Stimulated activated CD8-positive, alpha-beta memory T cell treated with anti-CD3 and anti-CD28 coated beads, Interleukin-15, amount 100 ng/mL, for 4 hours (primary cell): ENCODE measurements around the gene ERICH4.
"Not testable (repeated sequence)": the region's sequence is repeated elsewhere in the genome, so short reads cannot be mapped to it uniquely, and the experiment has no call there.

Experiments
- DNase-seq, 2 donors: peaks; one replicate each; pipeline ENCODE4 v3.0.0-alpha.2; 2020; ENCODE audit warnings: low read depth in 2 of 2

ERICH4 gene

DNA sequence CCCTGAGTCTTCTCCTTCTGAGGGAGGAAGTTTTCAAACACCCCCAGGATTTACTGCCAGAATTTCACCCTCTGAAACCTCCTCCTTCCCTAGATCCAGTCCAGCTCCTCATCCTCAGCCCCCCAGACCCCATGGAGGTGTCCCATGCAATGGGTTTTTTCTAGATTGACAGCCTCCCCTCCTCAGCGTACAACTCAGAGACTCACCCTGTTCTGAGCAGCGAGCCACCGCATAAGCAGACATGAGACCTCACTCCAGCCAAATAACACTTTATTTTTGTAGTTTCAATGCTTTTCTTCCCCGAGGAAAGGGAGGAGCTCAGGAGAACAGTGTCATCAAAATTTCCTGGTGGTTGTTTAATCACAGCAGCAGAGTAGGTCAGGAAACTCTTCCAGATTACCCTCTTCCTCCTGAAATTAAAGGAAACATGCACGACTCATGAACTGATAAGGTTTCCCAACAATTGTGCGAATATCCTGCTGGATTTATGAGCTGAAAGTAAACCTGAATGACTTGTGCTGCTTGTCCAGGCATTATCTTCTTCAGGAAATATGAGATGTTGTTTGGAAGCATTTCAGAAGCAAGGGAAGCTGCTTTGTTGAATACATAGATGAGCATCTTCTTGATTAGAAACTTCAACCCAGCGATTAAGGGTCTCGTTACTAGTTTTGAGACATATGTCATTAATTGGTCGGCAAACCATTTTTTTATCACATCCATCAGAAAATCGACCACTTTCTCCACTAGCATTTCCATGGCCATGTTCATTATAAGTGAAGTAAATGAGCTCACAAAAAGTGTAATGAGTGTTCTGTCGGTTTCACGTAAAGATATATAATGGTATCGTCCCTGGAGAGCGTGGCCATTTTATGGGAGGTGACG, 36.2 kb downstream of the ERICH4 start:
- no peak for DNase-seq

DNA sequence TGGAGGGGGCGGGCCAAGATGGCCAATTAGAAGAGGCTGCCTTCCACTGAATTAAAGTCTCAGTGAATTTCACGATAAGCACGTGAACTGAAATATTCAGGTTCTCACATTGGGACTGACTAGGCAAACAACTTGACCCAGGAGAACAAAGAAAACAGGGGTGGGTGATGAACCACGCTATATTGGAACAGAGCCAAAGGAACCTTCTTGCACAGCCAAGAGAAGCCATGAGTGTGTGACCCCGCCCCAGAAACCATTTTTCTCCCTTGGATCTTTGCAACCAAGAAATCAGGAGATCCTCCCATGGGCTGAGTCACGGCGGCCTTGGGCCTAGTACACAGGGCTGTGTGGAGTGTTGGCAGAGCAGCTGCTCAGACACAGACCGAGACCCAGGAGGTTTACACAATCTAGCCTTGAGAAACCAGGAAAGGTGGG, 36.8 kb downstream of the ERICH4 start:
- DNase-seq = no peak

DNA sequence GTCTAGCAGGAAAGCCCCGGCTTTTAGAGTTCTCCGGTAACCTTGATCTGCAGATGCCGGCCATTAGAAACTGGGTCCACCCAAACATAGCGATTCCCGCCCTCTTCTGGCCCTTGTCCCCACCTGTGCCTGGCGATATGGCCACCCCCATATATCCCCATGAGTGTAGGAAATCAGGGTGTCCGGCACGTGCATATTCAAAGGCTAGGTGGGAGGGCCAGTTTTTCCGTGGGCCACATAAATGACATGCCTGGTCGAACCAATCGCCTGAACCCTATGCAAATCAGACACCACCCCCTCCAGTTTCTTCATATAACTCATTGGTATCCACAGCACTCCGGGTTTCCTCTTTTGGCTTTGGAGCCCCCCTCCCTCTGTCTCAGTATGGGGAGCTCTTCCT, 37.4 kb downstream of the ERICH4 start:
- DNase-seq = no peak

DNA sequence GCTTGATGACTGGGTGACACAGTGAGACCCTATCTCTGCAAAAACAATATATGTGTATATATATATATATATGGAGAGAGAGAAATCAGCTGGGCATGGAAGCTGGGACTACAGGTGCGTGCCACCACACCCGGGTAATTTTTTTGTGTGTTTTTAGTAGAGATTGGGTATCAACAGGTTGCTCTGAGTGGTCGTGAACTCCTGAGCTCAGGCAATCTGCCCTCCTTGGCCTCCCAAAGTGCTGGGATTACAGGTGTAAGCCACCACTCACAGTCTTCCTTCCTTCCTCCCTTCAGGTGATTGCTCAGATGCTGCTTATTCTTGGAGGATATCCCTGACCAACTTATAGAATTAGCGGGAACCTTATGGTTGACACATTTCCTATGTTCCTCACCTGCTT, 41.9 kb downstream of the ERICH4 start:
- DNase-seq = no peak

DNA sequence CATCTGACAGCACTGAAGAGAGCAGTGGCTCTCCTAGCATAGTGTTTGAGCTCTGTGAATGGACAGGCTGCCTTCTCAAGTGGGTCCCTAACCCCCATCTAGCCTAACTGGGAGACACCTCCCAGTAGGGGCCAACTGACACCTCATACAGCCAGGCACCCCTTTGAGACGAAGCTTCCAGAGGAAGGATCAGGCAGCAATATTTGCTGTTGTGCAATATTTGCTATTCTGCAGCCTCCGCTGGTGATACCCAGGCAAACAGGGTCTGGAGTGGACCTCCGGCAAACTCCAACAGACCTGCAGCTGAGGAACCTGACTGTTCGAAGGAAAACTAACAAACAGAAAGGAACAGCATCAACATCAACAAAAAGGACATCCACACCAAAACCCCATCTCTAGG, 44.0 kb downstream of the ERICH4 start:
- not testable (repeated sequence) for DNase-seq

DNA sequence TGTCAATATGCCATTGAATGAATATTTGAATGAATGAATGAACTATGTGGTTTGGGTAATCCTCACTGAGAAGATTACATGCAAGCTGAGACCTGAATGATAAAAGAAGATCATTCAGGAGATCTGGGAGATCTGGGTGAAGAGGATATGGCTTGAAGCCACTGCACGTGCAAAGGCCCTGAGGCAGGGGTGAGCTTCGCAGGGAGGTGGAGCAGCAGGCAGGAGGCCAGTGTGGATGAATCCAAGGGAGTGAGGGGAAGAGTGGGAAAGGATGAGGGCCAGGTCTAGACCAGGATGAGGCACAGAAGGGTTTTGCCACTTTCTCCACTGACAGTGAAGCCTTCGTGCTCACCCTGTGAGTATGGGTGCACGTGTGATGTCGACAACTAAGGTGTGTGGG, 49.9 kb downstream of the ERICH4 start:
- no peak for DNase-seq
